NCI-H128 (cell line): ENCODE measurements around the gene SCCPDH.
"Not testable (repeated sequence)": the region's sequence is repeated elsewhere in the genome, so short reads cannot be mapped to it uniquely, and the experiment has no call there.

Experiments
- DNase-seq: peaks from one replicate; lab custom pipeline; 2025; ENCODE audit not compliant: unreplicated experiment; lab: John Stamatoyannopoulos, UW

The SCCPDH gene

DNA sequence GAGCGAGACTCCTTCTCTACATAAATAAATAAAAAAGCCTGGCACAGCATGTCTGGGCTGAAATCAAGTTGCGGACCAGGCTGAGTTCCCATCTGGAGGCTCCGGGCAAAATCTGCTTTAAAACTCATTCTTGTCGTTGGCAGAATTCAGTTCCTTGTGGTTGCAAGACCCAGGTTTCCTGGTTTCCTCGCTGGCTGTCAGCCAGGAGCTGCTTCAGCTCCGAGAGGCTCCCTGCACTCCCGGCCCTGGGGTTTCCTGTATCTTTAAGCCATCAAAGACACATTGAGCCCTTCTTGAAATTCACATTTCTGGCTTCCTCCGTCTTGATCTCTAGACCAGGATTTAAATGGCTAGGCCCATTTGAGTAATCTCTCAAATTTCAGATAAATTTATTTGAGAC is 20.6 kb upstream of the SCCPDH start:
- DNase-seq: no peak

DNA sequence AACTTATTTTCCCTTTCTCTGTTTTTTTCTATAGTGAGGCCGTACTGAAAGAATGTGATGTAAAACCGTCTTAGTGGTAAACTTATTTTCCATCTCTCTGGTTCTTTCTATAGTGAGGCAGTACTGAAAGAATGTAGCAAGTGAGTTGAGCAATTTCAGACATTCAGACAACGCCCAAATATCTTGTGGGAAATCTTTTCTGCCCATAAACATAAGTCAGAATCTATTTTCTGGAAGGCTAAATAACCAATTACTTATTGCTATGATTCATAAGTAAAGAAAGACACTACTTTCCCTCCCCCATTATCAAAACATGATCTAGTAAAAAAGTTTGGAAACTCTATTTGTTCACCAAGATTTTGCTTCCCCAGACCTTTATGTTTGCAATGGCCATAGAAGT is 18.8 kb upstream of the SCCPDH start:
- DNase-seq: no peak

- DNase-seq: no peak
Measured at GRCh38 chr1:246708166-246708565, 16.0 kb upstream of the SCCPDH start.

DNA sequence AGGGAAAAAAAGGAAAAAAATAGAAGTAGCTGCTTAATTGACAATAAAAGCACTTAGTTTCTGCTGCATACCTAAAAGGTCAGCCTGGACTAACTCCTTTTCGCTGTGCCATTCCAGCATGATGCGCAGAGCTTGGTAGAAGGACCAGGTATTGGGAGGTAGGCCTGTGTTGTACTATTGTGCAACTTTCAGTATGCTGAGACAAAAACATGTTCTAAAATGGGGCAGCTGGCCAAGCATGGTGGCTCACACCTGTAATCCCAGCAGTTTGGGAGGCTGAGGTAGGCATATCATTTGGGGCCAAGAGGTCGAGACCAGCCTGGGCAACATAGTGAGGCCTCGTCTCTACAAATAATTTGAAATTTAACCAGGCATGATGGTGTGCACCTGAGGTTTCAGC is 15.0 kb upstream of the SCCPDH start:
- DNase-seq: no peak

GRCh38 chr1:246709835-246710234 is 14.4 kb upstream of the SCCPDH start:
- DNase-seq: no peak

DNA sequence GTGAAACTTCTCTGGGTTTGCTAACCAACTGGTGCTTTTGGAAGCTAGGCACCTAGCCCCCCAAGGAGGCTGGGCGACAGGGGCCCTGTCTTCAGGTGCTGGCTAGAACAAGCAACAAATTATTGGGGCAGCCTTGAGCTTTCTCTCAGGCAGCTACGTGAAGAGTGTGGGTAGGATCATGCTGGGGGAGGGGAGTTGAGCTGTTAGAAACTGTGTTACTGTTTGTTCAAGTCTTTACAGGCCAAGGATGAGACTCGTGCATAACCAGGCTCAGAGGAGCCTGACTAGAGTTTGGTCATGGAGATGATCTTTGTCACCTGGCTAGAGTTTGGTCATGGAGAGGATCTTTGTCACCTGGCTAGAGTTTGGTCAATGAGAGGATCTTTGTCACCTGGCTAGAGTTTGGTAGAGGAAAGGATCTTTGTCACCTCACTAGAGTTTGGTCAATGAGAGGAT is 12.6 kb upstream of the SCCPDH start:
- no peak for DNase-seq

GRCh38 chr1:246712428-246712827 is 11.8 kb upstream of the SCCPDH start:
- not testable (repeated sequence) for DNase-seq

DNA sequence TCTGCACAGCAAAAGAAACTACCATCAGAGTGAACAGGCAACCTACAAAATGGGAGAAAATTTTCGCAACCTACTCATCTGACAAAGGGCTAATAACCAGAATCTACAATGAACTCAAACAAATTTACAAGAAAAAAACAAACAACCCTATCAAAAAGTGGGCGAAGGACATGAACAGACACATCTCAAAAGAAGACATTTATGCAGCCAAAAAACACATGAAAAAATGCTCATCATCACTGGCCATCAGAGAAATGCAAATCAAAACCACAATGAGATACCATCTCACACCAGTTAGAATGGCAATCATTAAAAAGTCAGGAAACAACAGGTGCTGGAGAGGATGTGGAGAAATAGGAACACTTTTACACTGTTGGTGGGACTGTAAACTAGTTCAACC is 4.8 kb upstream of the SCCPDH start:
- DNase-seq: not testable (repeated sequence)

- not testable (repeated sequence) for DNase-seq
Measured at GRCh38 chr1:246720814-246721213, 3.4 kb upstream of the SCCPDH start.

- no peak for DNase-seq
Measured at GRCh38 chr1:246722720-246723119, 1.5 kb upstream of the SCCPDH start.

- no peak for DNase-seq
Measured at GRCh38 chr1:246724731-246725095, 504 bp downstream of the SCCPDH start.

GRCh38 chr1:246725191-246725590 is 982 bp downstream of the SCCPDH start:
- DNase-seq: no peak

DNA sequence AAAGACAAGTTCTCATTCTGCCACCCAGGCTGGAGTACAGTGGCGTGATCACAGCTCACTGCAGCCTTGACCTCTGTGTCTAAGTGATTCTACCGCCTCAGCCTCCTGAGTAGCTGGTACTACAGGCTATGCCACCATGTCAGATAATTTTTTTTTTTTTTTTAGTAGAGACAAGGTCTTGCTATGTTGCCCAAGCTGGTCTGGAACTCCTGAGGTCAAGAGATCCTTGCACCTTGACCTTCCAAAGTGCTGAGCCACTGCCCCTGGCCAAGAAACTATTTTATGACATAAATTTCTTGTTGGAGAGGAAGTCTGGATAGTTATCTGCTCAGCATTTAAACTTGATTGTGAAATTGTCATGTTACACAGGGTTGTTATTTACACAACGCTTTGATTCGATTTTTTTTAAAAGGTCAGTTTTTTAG is 2.1 kb downstream of the SCCPDH start:
- no peak for DNase-seq

- DNase-seq: no peak
Measured at GRCh38 chr1:246726881-246727280, 2.7 kb downstream of the SCCPDH start.

- DNase-seq: no peak
Measured at GRCh38 chr1:246727594-246727993, 3.4 kb downstream of the SCCPDH start.

- DNase-seq: no peak
Measured at GRCh38 chr1:246728311-246728710, 4.1 kb downstream of the SCCPDH start.

DNA sequence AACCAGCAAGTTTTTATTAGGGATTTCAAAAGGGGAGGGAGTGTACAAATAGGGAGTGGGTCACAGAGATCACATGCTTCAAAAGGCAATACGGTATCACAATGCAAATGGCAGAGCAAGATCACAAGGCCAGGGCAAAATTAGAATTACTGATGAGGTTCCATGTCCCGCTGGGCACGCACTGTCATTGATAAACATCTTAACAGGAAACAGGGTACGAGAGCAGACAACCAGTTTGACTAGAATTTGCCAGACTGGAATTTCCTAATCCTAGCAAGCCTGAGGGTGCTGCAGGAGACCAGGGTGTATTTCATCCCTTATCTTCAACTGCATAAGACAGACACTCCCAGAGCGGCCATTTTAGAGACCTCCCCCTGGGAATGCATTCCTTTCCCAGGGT is 4.8 kb downstream of the SCCPDH start:
- DNase-seq: not testable (repeated sequence)

- no peak for DNase-seq
Measured at GRCh38 chr1:246730839-246731238, 6.6 kb downstream of the SCCPDH start.

DNA sequence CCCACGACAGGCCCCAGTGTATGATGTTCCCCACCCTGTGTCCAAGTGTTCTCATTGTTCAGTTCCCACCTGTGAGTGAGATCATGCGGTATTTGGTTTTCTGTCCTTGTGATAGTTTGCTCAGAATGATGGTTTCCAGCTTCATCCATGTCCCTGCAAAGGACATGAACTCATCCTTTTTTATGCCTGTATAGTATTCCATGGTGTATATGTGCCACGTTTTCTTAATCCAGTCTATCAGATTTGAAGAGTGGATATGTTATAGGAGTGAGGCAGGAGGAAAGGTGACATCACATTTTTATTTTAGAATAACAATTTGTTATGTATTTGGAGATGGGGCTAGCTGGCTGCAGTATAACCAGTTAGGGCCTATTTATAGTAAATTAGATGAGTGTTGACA is 7.7 kb downstream of the SCCPDH start:
- DNase-seq: not testable (repeated sequence)

DNA sequence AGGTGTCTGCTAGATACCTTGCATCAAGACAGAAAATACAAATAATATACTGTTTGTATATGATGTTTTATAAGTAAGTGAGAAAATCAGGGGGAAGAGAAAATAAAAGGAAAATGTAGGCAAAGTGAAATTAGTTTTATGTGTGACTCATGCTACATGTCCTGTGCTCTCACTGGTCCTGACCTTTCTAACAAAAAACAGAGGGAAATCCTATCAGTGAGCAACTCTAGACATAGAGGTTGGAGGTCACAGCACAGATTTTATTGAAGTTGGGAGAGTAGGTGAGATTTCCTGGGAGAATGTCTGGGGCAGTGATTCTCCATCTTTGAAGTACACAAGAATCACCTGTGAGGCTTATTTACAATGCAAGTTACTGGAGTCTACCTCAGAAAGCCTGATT is 9.5 kb downstream of the SCCPDH start:
- DNase-seq: no peak

DNA sequence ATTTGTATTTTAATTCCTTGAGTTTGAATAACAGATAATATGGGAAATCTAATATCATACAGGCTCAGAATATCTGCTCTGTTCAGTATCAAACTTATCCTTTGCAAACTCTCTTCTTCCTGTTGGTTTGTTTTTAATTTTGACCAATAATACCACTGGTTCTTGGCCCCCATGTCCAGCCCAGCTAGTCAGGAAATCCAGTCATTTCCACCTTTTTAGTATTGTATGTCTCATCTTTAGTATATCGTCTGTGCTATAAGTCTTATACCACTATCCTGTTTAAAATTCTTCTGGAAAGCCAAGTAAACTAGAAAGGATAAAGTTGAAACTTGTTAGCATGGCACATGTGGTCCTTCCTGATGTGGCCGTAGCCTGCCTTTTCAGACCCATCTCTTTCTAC is 10.7 kb downstream of the SCCPDH start:
- DNase-seq: no peak

GRCh38 chr1:246735735-246736134 is 11.5 kb downstream of the SCCPDH start:
- DNase-seq: no peak

DNA sequence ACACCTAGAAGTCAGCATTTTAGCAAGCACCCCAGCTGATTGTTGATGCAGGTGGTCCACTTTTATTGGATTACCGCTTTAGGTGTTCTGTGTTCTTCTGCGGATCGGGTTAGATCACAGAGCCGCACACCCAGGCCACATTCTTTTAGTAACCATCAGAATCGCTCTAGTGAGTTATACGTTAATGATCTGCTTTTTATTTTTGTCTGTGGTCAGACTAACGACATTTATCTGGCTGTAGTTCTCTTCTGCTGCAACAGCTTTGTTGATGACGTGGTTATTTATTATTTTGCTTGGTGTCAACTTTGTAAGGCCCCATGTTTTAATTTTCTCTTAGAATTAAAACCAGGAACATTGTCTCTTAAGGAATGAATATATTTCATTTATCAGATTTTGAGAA is 18.2 kb downstream of the SCCPDH start:
- no peak for DNase-seq

GRCh38 chr1:246746155-246746554 is 21.9 kb downstream of the SCCPDH start:
- DNase-seq: not testable (repeated sequence)
